CD8-positive, alpha-beta memory T cell (primary cell): ENCODE data around the gene TOMM40L. TPM values are rescaled to one million over a fixed set of nuclear protein-coding genes. Genes with fewer than 3 reads are reported as not detected.

Experiments used
- CTCF ChIA-PET: fragments of 350-600 bp; sonication (Branson Sonifier 250); formaldehyde crosslinking; loops from one replicate; lab custom pipeline; 2021; ENCODE audit warnings: antibody characterized with exemption; lab: Charles Lee
- POLR2A ChIA-PET: fragments of 350-600 bp; sonication (Branson Sonifier 250); formaldehyde crosslinking; loops from one replicate; lab custom pipeline; 2021; ENCODE audit warnings: antibody characterized with exemption; lab: Charles Lee
- DNase-seq, 5 donors: peaks; one replicate each; pipeline versions ENCODE4 v3.0.0 to v3.0.0-alpha.2; 2020 to 2022; ENCODE audit warnings: mixed read lengths in 1 of 5
- H3K27ac ChIP-seq: one replicate; pipeline ENCODE4 v1.7.0; 2013; ENCODE audit warnings: low read depth, mild to moderate bottlenecking, low read length, moderate library complexity
- H3K27me3 ChIP-seq: 2 replicates; pipeline ENCODE4 v1.7.0; 2013; ENCODE audit warnings: low read length, mild to moderate bottlenecking; ENCODE audit not compliant: insufficient read depth, poor library complexity, severe bottlenecking
- H3K36me3 ChIP-seq: 2 replicates; pipeline ENCODE4 v1.7.0; 2013; ENCODE audit warnings: mild to moderate bottlenecking, low read length, moderate library complexity; ENCODE audit not compliant: insufficient read depth
- H3K4me1 ChIP-seq: 2 replicates; pipeline ENCODE4 v1.7.0; 2013; ENCODE audit warnings: mild to moderate bottlenecking, low read length, moderate library complexity; ENCODE audit not compliant: insufficient read depth
- H3K4me3 ChIP-seq: 2 replicates; pipeline ENCODE4 v1.7.0; 2013; ENCODE audit warnings: mild to moderate bottlenecking, low read length
- H3K9me3 ChIP-seq: 2 replicates; pipeline ENCODE4 v1.7.0; 2013; ENCODE audit warnings: mild to moderate bottlenecking, low read length
- H3K27ac Mint-ChIP-seq, 8 donors: one replicate each; pipeline ENCODE4 v1.8.0; 2020 to 2021; ENCODE audit warnings: mixed read lengths in 8 of 8, mild to moderate bottlenecking in 6 of 8, inconsistent platforms in 3 of 8, moderate library complexity in 3 of 8
- H3K27me3 Mint-ChIP-seq, 2 donors: one replicate each; pipeline ENCODE4 v1.8.0; 2020 to 2021; ENCODE audit warnings: mixed read lengths in 2 of 2, mild to moderate bottlenecking in 1 of 2, moderate library complexity in 1 of 2
- H3K36me3 Mint-ChIP-seq, 3 donors: one replicate each; pipeline ENCODE4 v1.8.0; 2020 to 2021; ENCODE audit warnings: mixed read lengths in 3 of 3, inconsistent platforms in 1 of 3, mild to moderate bottlenecking in 1 of 3
- H3K4me1 Mint-ChIP-seq, 3 donors: one replicate each; pipeline ENCODE4 v1.8.0; 2020 to 2021; ENCODE audit warnings: mixed read lengths in 3 of 3, inconsistent platforms in 1 of 3, mild to moderate bottlenecking in 1 of 3
- H3K4me3 Mint-ChIP-seq, 7 donors: one replicate each; pipeline ENCODE4 v1.8.0; 2020 to 2021; ENCODE audit warnings: mixed read lengths in 7 of 7, mild to moderate bottlenecking in 6 of 7, moderate library complexity in 4 of 7, inconsistent platforms in 2 of 7
- H3K9me3 Mint-ChIP-seq, 5 donors: one replicate each; pipeline ENCODE4 v1.8.0; 2020 to 2022; ENCODE audit warnings: mixed read lengths in 5 of 5, mild to moderate bottlenecking in 3 of 5, moderate library complexity in 2 of 5, inconsistent platforms in 1 of 5
- polyA plus RNA-seq: library from polyadenylated mRNA; unstranded; fragments of 300-500 nt; fragmentation: Illumina TruSeq; gene quantifications from one replicate; pipeline ENCODE4 v1.2.3, GENCODE V29; 2021
- total RNA-seq, 2 experiments: library from RNA; stranded (reverse); gene quantifications; one replicate each; pipeline ENCODE4 v1.2.3, GENCODE V29; 2021

TOMM40L gene
- total and polyA plus RNA-seq, 3 experiments from 2014 or later = 6.9 to 26.1 (median 24.7) TPM

DNA sequence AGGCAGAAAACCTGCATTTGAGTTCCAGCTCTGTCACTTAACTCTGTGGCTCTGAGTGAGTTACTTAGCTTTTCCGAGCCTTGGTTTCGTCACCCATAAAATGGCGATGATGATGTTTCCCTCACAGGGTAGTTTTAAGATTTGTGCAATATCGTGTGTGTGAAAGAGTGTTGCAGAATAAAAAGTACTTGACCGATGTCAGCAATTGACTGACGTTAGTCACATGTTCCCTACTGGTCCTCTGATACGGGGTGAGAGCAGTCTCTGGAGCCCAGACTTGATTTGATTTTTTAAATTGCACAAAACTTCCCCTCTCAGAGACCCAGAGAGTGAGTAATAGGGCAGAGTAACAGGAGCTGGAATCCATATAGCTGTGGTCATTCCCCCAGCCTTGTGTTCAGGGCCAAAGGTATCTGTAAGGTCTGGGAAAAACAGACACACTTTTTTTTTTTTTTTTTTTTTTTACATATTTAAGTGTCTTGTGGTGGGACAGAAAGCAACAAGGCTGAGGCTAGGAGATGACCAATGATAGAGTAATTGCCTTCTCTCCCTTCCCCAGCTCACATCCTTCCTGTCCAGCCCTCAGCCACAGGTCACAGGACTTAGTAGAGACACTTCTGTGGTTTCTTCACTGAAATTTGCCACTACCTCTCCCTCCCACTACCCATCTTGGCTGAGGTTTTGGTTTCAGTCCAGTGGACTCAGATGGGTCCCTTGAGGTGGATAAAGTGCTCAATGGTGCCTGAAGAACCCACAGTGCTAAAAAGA is 8.7 kb upstream of the TOMM40L start:
- no peaks in the 10 kb centered on the region for H3K27me3 ChIP-seq
- peak overlapping the region in 5 of 8 donors; percentile 7 to 82 (median 77) for H3K27ac Mint-ChIP-seq
- ChIA-PET CTCF (interaction anchor here (2.3 to 5.1 kb wide), 3 partner anchors 9 to 157 kb away, joined by 5 to 31 read pairs (median 17); partner anchors contain the start of gene TOMM40L), POLR2A (no interaction called here)
- H3K36me3 Mint-ChIP-seq = peaks cover 10 to 29% (median 16%) of the 10 kb centered on the region in 3 donors
- peak overlapping the region in 2 of 7 donors; percentile 35 to 66 for H3K4me3 Mint-ChIP-seq
- H3K36me3 ChIP-seq = peaks cover 18% of the 10 kb centered on the region
- no peak overlapping the region for H3K27ac ChIP-seq
- H3K4me3 ChIP-seq = no peak overlapping the region
- no peaks in the 10 kb centered on the region for H3K9me3 Mint-ChIP-seq
- DNase-seq = no peak
- no peaks in the 10 kb centered on the region for H3K9me3 ChIP-seq
- peaks cover 24 to 42% (median 31%) of the 10 kb centered on the region in 3 donors for H3K4me1 Mint-ChIP-seq
- peaks cover 37% of the 10 kb centered on the region for H3K4me1 ChIP-seq
- H3K27me3 Mint-ChIP-seq = peaks cover 0 to 3% of the 10 kb centered on the region in 2 donors

DNA sequence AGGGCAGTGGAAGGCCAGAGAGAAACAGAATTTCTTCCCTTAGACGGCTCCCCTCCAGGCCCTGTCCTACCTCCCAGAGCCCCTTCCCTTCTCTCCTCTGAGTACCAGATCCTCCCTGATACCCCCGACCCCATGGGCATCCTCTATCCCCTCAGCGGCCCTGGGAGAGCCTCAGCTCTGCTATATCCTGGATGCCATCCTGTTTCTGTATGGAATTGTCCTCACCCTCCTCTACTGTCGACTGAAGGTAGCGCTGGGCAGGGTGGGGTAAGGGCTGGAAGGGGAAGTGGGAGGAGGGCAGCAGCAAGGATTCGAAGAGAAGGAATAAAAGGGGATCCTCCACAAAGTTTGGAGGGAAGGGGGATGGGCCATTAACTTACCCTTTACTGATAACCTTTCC is 8.0 kb upstream of the TOMM40L start:
- peaks cover 24 to 42% (median 31%) of the 10 kb centered on the region in 3 donors for H3K4me1 Mint-ChIP-seq
- CTCF ChIA-PET = interaction anchor here (2.3 to 5.1 kb wide), 3 partner anchors 9 to 164 kb away, joined by 5 to 31 read pairs (median 14); partner anchors contain the start of gene TOMM40L
- H3K36me3 ChIP-seq = peaks cover 15% of the 10 kb centered on the region
- H3K27me3 Mint-ChIP-seq = peaks cover 0 to 3% of the 10 kb centered on the region in 2 donors
- peaks cover 37% of the 10 kb centered on the region for H3K4me1 ChIP-seq
- peaks cover 10 to 23% (median 14%) of the 10 kb centered on the region in 3 donors for H3K36me3 Mint-ChIP-seq
- no peak for DNase-seq
- POLR2A ChIA-PET = no interaction called here
- H3K9me3 Mint-ChIP-seq = no peaks in the 10 kb centered on the region
- peak overlapping the region in 2 of 7 donors; percentile 17 to 23 for H3K4me3 Mint-ChIP-seq
- H3K27me3 ChIP-seq = no peaks in the 10 kb centered on the region
- H3K27ac Mint-ChIP-seq = peak overlapping the region in 2 of 8 donors; percentile 78 to 80
- no peak overlapping the region for H3K4me3 ChIP-seq
- H3K27ac ChIP-seq = no peak overlapping the region
- H3K9me3 ChIP-seq = no peaks in the 10 kb centered on the region

- H3K27ac ChIP-seq = no peak overlapping the region
- Mint-ChIP-seq H3K27me3 (peaks cover 0 to 3% of the 10 kb centered on the region in 2 donors), H3K36me3 (peaks cover 5 to 17% (median 9%) of the 10 kb centered on the region in 3 donors), H3K4me3 (peak overlapping the region in 3 of 7 donors; percentile 17 to 72 (median 43)), H3K27ac (peak overlapping the region; percentile 4 to 80 (median 64)), H3K9me3 (no peaks in the 10 kb centered on the region), H3K4me1 (peaks cover 24 to 42% (median 31%) of the 10 kb centered on the region in 3 donors)
- peaks cover 37% of the 10 kb centered on the region for H3K4me1 ChIP-seq
- no peaks in the 10 kb centered on the region for H3K9me3 ChIP-seq
- POLR2A ChIA-PET = no interaction called here
- DNase-seq = peak in 1 of 5 donors; percentile 37
- no peaks in the 10 kb centered on the region for H3K27me3 ChIP-seq
- no peak overlapping the region for H3K4me3 ChIP-seq
- CTCF ChIA-PET = interaction anchor here (1.6 to 5.1 kb wide), 5 partner anchors 8 to 164 kb away, joined by 5 to 31 read pairs (median 11); partner anchors contain the start of genes PPOX and TOMM40L
- H3K36me3 ChIP-seq = peaks cover 9% of the 10 kb centered on the region
Observed at GRCh38 chr1:161218301-161219077, 7.4 kb upstream of the TOMM40L start.

DNA sequence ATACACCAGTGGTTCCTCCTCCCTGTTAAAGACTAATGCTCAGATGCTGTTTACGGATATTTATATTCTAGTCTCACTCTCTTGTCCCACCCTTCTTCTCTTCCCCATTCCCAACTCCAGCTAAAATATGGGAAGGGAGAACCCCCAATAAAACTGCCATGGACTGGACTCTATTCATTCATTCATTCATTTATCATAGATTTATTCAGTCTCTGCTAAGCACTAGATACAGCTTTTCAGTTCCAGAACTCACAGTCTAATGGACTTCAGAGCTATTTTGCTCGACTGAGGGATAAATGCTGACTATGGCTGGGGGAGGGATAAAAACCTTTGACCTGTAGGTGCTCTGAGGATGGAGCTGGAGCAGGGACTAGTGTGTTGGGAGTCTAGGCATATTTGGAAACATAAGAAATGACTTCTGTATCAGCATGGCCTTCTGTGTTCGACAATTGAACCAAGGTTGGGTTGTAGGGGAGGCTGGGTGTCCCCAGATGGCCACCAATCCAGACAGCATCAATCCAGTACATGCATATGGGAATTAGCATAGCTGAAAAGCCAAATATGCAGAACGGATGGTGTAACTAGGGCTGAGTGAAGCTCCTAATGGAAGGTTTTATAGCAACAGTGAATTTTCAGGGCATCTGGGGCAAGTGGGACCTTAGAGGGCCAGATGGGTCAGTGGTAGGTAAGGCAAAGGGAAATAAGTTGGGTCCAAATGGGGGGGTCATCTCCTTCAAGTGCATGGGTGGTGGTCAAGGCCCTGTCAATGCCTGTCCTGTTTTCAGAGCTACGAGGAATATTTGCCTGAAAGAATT is 6.6 kb upstream of the TOMM40L start:
- no peak overlapping the region for H3K4me3 Mint-ChIP-seq
- H3K9me3 Mint-ChIP-seq = no peaks in the 10 kb centered on the region
- Histone ChIP-seq H3K4me1 (peaks cover 37% of the 10 kb centered on the region), H3K27me3 (no peaks in the 10 kb centered on the region), H3K4me3 (no peak overlapping the region), H3K27ac (no peak overlapping the region), H3K9me3 (no peaks in the 10 kb centered on the region), H3K36me3 (peaks cover 1% of the 10 kb centered on the region)
- ChIA-PET POLR2A (interaction anchor here (0.6 to 1.1 kb wide), 2 partner anchors 13 to 17 kb away, joined by 3 read pairs; partner anchors contain the start of gene NDUFS2), CTCF (interaction anchor here (0.6 to 5.1 kb wide), 7 partner anchors 7 to 163 kb away, joined by 4 to 31 read pairs (median 9); partner anchors contain the start of genes PPOX and TOMM40L)
- peaks cover 24 to 42% (median 31%) of the 10 kb centered on the region in 3 donors for H3K4me1 Mint-ChIP-seq
- peak overlapping the region in 4 of 8 donors; percentile 27 to 68 (median 54) for H3K27ac Mint-ChIP-seq
- DNase-seq = no peak
- peaks cover 0 to 3% of the 10 kb centered on the region in 2 donors for H3K27me3 Mint-ChIP-seq
- peaks cover 0 to 9% (median 2%) of the 10 kb centered on the region in 3 donors for H3K36me3 Mint-ChIP-seq

- CTCF ChIA-PET = interaction anchor here (1.0 to 3.1 kb wide), 5 partner anchors 9 to 162 kb away, joined by 4 to 14 read pairs (median 9); partner anchors contain the start of gene PPOX
- Mint-ChIP-seq H3K9me3 (no peaks in the 10 kb centered on the region), H3K27ac (no peak overlapping the region), H3K4me3 (no peak overlapping the region), H3K4me1 (peaks cover 23 to 41% (median 29%) of the 10 kb centered on the region in 3 donors), H3K36me3 (peaks cover 0 to 3% (median 0%) of the 10 kb centered on the region in 3 donors), H3K27me3 (peaks cover 0 to 3% of the 10 kb centered on the region in 2 donors)
- POLR2A ChIA-PET = interaction anchor here (0.6 to 1.1 kb wide), 3 partner anchors 13 to 18 kb away, joined by 3 to 8 read pairs (median 3); partner anchors contain the start of gene NDUFS2
- no peak overlapping the region for H3K4me3 ChIP-seq
- no peaks in the 10 kb centered on the region for H3K27me3 ChIP-seq
- H3K4me1 ChIP-seq = peaks cover 36% of the 10 kb centered on the region
- no peak for DNase-seq
- H3K36me3 ChIP-seq = no peaks in the 10 kb centered on the region
- no peaks in the 10 kb centered on the region for H3K9me3 ChIP-seq
- no peak overlapping the region for H3K27ac ChIP-seq
Observed at GRCh38 chr1:161220002-161220401, 5.9 kb upstream of the TOMM40L start.

DNA sequence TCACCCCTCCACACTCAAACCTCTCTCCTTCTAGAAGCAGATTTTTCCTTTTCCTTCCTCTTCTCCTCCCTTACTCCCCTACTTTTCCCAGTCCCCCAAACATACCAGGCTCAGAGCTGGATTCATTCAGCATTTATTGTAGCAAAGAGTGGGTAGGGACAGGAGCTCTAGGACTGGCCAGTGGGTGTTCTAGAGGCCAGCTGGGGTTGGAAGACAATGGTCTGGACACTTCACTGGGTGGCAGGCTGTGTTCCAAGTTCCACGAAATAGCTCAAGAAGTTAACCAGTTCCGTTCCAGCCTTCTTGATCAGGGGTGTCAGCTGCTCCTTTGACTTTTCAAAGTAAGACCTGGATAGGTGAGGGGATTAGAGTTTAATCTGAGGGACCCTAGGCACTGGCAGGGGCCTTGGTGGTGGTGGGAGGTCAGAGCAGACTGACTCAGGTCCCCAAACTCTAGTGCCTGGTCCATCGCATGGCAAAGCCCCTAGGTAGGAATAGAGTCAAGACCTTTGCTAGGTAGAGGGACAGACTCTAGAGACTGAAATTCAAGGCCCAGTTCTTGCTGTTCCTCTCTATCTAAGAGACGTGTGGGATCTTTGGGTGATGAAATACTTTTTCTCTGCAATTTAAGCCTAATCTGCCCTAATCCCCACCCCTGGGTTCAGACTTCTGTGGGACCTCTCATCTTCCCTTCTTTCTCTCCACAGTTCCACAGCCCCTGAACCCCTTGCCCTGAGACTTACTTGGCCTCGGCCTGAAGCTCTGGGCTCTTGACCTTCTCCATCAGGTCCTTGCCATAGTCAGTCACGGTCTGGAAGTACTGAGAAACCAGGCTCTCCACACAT is 3.5 kb upstream of the TOMM40L start:
- ChIA-PET CTCF (interaction anchor here (1.0 to 10.3 kb wide), 5 partner anchors 15 to 161 kb away, joined by 3 to 197 read pairs (median 7); partner anchors contain the start of genes NDUFS2 and PPOX), POLR2A (interaction anchor here (0.6 to 0.9 kb wide), 2 partner anchors 20 to 119 kb away, joined by 3 read pairs; partner anchors contain the start of gene NDUFS2)
- DNase-seq = no peak
- Mint-ChIP-seq H3K27me3 (peaks cover 0 to 3% of the 10 kb centered on the region in 2 donors), H3K9me3 (no peaks in the 10 kb centered on the region), H3K36me3 (peaks cover 0 to 3% (median 0%) of the 10 kb centered on the region in 3 donors), H3K4me1 (peaks cover 36 to 51% (median 40%) of the 10 kb centered on the region in 3 donors), H3K27ac (peak overlapping the region in 2 of 8 donors; percentile 5 to 9), H3K4me3 (no peak overlapping the region)
- no peak overlapping the region for H3K27ac ChIP-seq
- H3K36me3 ChIP-seq = no peaks in the 10 kb centered on the region
- H3K4me1 ChIP-seq = peaks cover 48% of the 10 kb centered on the region
- H3K4me3 ChIP-seq = no peak overlapping the region
- H3K27me3 ChIP-seq = no peaks in the 10 kb centered on the region
- no peaks in the 10 kb centered on the region for H3K9me3 ChIP-seq
